H9 (cell line): ENCODE results near the gene ACSF3. TPM values are rescaled to one million over a fixed set of nuclear protein-coding genes. Genes with fewer than 3 reads are reported as not detected.

ENCODE experiments used
- DNase-seq: peaks from one replicate; pipeline ENCODE4 v3.0.0-alpha.2; 2017
- H2AFZ ChIP-seq: one replicate; pipeline ENCODE4 v1.6.1; 2013; ENCODE audit warnings: mild to moderate bottlenecking, low read length, control low read depth, moderate library complexity
- H2AK5ac ChIP-seq: 2 replicates; pipeline ENCODE4 v1.6.1; 2013; ENCODE audit warnings: low read length, control low read depth, mixed read lengths; ENCODE audit not compliant: insufficient read length
- H2BK120ac ChIP-seq: one replicate; pipeline ENCODE4 v1.6.1; 2013; ENCODE audit warnings: low read depth, mild to moderate bottlenecking, low read length, control low read depth, inconsistent platforms; ENCODE audit not compliant: poor library complexity, severe bottlenecking
- H2BK12ac ChIP-seq: 2 replicates; pipeline ENCODE4 v1.6.1; 2013; ENCODE audit warnings: low read length, control low read depth, mixed read lengths, low read depth; ENCODE audit not compliant: insufficient read length
- H2BK15ac ChIP-seq: 2 replicates; pipeline ENCODE4 v1.6.1; 2013; ENCODE audit warnings: low read depth, low read length, control low read depth
- H2BK20ac ChIP-seq: one replicate; pipeline ENCODE4 v1.6.1; 2013; ENCODE audit warnings: low read depth, mild to moderate bottlenecking, low read length, control low read depth, inconsistent platforms; ENCODE audit not compliant: poor library complexity, severe bottlenecking
- H2BK5ac ChIP-seq: 2 replicates; pipeline ENCODE4 v1.6.1; 2013; ENCODE audit warnings: low read length, control low read depth, mixed read lengths; ENCODE audit not compliant: insufficient read length
- H3K14ac ChIP-seq: 2 replicates; pipeline ENCODE4 v1.6.1; 2013; ENCODE audit warnings: low read length, control low read depth; ENCODE audit not compliant: insufficient read depth
- H3K18ac ChIP-seq: 2 replicates; pipeline ENCODE4 v1.6.1; 2013; ENCODE audit warnings: low read depth, mild to moderate bottlenecking, mixed read lengths, low read length, control low read depth; ENCODE audit not compliant: insufficient read length
- H3K23ac ChIP-seq: 2 replicates; pipeline ENCODE4 v1.6.1; 2013; ENCODE audit warnings: low read length, control low read depth, mixed read lengths, low read depth; ENCODE audit not compliant: insufficient read length
- H3K23me2 ChIP-seq: 2 replicates; pipeline ENCODE4 v1.6.1; 2013; ENCODE audit warnings: low read depth, mild to moderate bottlenecking, mixed read lengths, low read length, control low read depth; ENCODE audit not compliant: insufficient read length, poor library complexity, severe bottlenecking
- H3K27ac ChIP-seq: 2 replicates; pipeline ENCODE4 v1.5.1; 2013; ENCODE audit warnings: low read length, control low read depth, mixed read lengths, low read depth; ENCODE audit not compliant: insufficient read length
- H3K27me3 ChIP-seq: 2 replicates; pipeline ENCODE4 v1.6.1; 2013; ENCODE audit warnings: low read length, control low read depth, inconsistent platforms; ENCODE audit not compliant: insufficient read depth
- H3K4ac ChIP-seq: 2 replicates; pipeline ENCODE4 v1.6.1; 2013; ENCODE audit warnings: low read depth, mild to moderate bottlenecking, control low read depth, inconsistent platforms, low read length, moderate library complexity
- H3K4me1 ChIP-seq: 2 replicates; pipeline ENCODE4 v1.6.1; 2013; ENCODE audit warnings: low read length, control low read depth, inconsistent platforms; ENCODE audit not compliant: insufficient read depth
- H3K4me2 ChIP-seq: 2 replicates; pipeline ENCODE4 v1.6.1; 2013; ENCODE audit warnings: low read length, control low read depth, mixed read lengths; ENCODE audit not compliant: insufficient read length, insufficient read depth
- H3K56ac ChIP-seq: 2 replicates; pipeline ENCODE4 v1.6.1; 2013; ENCODE audit warnings: low read depth, mild to moderate bottlenecking, mixed read lengths, low read length, control low read depth; ENCODE audit not compliant: insufficient read length
- H3K79me1 ChIP-seq: 2 replicates; pipeline ENCODE4 v1.6.1; 2013; ENCODE audit warnings: low read depth, mild to moderate bottlenecking, moderate library complexity, low read length, control low read depth, inconsistent platforms; ENCODE audit not compliant: insufficient read depth, poor library complexity, severe bottlenecking
- H3K79me2 ChIP-seq: 2 replicates; pipeline ENCODE4 v1.6.1; 2013; ENCODE audit warnings: low read length, control low read depth, inconsistent platforms; ENCODE audit not compliant: insufficient read depth
- H3K9ac ChIP-seq: 2 replicates; pipeline ENCODE4 v1.6.1; 2013; ENCODE audit warnings: low read length, control low read depth, mixed read lengths; ENCODE audit not compliant: insufficient read length; ENCODE audit errors: extremely low read depth
- H3K9me3 ChIP-seq: one replicate; pipeline ENCODE4 v1.6.1; 2013; ENCODE audit warnings: low read depth, low read length, inconsistent platforms; ENCODE audit not compliant: control insufficient read depth
- H3T11ph ChIP-seq: one replicate; pipeline ENCODE4 v1.6.1; 2013; ENCODE audit warnings: mild to moderate bottlenecking, low read length, control low read depth, inconsistent platforms
- H4K20me1 ChIP-seq: one replicate; pipeline ENCODE4 v1.6.1; 2013; ENCODE audit not compliant: control insufficient read depth, insufficient read length, insufficient read depth
- H4K5ac ChIP-seq: 2 replicates; pipeline ENCODE4 v1.6.1; 2013; ENCODE audit warnings: low read depth, mild to moderate bottlenecking, mixed read lengths, low read length, control low read depth; ENCODE audit not compliant: insufficient read length
- H4K8ac ChIP-seq: replicated peaks from 2 replicates; pipeline ENCODE4 v1.6.1; 2013; ENCODE audit warnings: low read length, control low read depth, mixed read lengths, low read depth; ENCODE audit not compliant: insufficient read length
- H4K91ac ChIP-seq: 2 replicates; pipeline ENCODE4 v1.6.1; 2013; ENCODE audit warnings: low read depth, mild to moderate bottlenecking, moderate library complexity, mixed read lengths, low read length, control low read depth; ENCODE audit not compliant: insufficient read length
- H3K27ac Mint-ChIP-seq, 3 experiments: 2 replicates in 2 of 3; 3 replicates in 1 of 3; pipeline ENCODE4 v1.8.0; 2020 to 2021; ENCODE audit warnings: mixed read lengths in 3 of 3, mild to moderate bottlenecking in 1 of 3, moderate library complexity in 1 of 3
- H3K27me3 Mint-ChIP-seq: 2 replicates; pipeline ENCODE4 v1.8.0; 2021; ENCODE audit warnings: low read depth, mild to moderate bottlenecking, moderate library complexity, mixed read lengths
- H3K36me3 Mint-ChIP-seq, 3 experiments: 2 replicates in 2 of 3; 3 replicates in 1 of 3; pipeline ENCODE4 v1.8.0; 2020 to 2021; ENCODE audit warnings: low read depth in 3 of 3, mixed read lengths in 3 of 3; ENCODE audit not compliant: insufficient read depth in 1 of 3
- H3K4me1 Mint-ChIP-seq, 2 experiments: 2 replicates each; pipeline ENCODE4 v1.8.0; 2020; ENCODE audit warnings: mixed read lengths in 2 of 2
- H3K4me3 Mint-ChIP-seq, 2 experiments: 2 replicates in 1 of 2; 3 replicates in 1 of 2; pipeline ENCODE4 v1.8.0; 2020 to 2021; ENCODE audit warnings: mild to moderate bottlenecking in 2 of 2, mixed read lengths in 2 of 2, moderate library complexity in 1 of 2
- H3K9me3 Mint-ChIP-seq, 2 experiments: 2 replicates in 1 of 2; 3 replicates in 1 of 2; pipeline ENCODE4 v1.8.0; 2020; ENCODE audit warnings: mild to moderate bottlenecking in 2 of 2, mixed read lengths in 2 of 2, moderate library complexity in 1 of 2
- WGBS: extraction: QIAGEN DNeasy Blood & Tissue Kit; methylation state at CpG from one replicate; pipeline ENCODE4 v1.1.7; 2013; ENCODE audit warnings: missing lambda C conversion rate, low lambda C conversion rate, mixed read lengths; ENCODE audit not compliant: insufficient read length; ENCODE audit errors: extremely low coverage; 5-methylcytosine and 5-hydroxymethylcytosine counted together
- total RNA-seq: library from RNA; stranded (reverse); gene quantifications from 2 replicates; pipeline ENCODE4 v1.2.1, GENCODE V29; 2021
- TF ChIP-seq, protein P1 (sequence below): fragments of 200-600 bp; sonication (generic); conservative IDR thresholded peaks from 3 replicates; pipeline ENCODE4 v1.8.0; 2021; ENCODE audit warnings: antibody characterized with exemption, mild to moderate bottlenecking

Gene ACSF3
- total RNA-seq, 1 experiment from 2014 or later = 31.3 TPM

DNA sequence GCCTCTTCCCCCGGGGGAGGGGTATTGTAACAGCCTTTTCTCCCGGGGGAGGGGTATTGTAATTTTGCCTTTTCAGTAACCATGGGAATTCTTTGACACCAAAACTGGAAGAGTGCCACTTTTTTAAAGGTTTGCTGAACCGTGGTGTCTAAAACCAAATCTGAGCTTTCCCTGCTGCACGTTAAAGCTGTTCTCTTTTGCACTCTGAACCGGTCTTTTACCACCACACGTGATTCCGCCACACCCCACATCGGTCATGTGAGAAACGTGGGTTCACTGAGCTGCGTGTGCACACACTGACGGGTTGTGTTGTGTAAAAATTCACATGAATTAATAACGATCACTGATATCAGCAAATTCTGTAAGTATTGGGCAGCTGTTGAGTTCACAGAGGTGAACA lies 9.2 kb upstream of the ACSF3 start:
- Histone ChIP-seq H2BK20ac (no peak overlapping the region), H3K9ac (no peak overlapping the region), H3K56ac (no peak overlapping the region), H3K14ac (no peak overlapping the region), H3K27ac (no peak overlapping the region), H3K79me2 (no peaks in the 10 kb centered on the region), H2BK5ac (no peak overlapping the region), H3K9me3 (no peaks in the 10 kb centered on the region), H3K27me3 (no peaks in the 10 kb centered on the region), H4K20me1 (no peaks in the 10 kb centered on the region), H2BK15ac (no peak overlapping the region), H4K8ac (no peak overlapping the region), H2BK12ac (no peak overlapping the region), H4K5ac (no peak overlapping the region), H3K4me2 (no peak overlapping the region), H2BK120ac (no peak overlapping the region), H3K23me2 (no peaks in the 10 kb centered on the region), H3T11ph (no peak overlapping the region), H3K23ac (no peak overlapping the region), H3K79me1 (no peaks in the 10 kb centered on the region), H4K91ac (no peak overlapping the region), H2AFZ (no peak overlapping the region), H3K4ac (no peak overlapping the region), H2AK5ac (no peak overlapping the region), H3K4me1 (no peaks in the 10 kb centered on the region), H3K18ac (no peak overlapping the region)
- Mint-ChIP-seq H3K36me3 (peaks cover 2 to 4% (median 3%) of the 10 kb centered on the region in 3 experiments; a peak in 4 of 7 replicates), H3K4me3 (no peak overlapping the region), H3K27me3 (peaks cover 34% of the 10 kb centered on the region), H3K9me3 (peaks cover 7 to 11% of the 10 kb centered on the region in 2 experiments), H3K27ac (no peak overlapping the region), H3K4me1 (peaks cover 0 to 10% of the 10 kb centered on the region in 2 experiments; a peak in 2 of 4 replicates)
- no CpG with 5 or more reads among the region's 12 CpGs for WGBS
- DNase-seq = no peak
- TF ChIP-seq, protein P1, sequence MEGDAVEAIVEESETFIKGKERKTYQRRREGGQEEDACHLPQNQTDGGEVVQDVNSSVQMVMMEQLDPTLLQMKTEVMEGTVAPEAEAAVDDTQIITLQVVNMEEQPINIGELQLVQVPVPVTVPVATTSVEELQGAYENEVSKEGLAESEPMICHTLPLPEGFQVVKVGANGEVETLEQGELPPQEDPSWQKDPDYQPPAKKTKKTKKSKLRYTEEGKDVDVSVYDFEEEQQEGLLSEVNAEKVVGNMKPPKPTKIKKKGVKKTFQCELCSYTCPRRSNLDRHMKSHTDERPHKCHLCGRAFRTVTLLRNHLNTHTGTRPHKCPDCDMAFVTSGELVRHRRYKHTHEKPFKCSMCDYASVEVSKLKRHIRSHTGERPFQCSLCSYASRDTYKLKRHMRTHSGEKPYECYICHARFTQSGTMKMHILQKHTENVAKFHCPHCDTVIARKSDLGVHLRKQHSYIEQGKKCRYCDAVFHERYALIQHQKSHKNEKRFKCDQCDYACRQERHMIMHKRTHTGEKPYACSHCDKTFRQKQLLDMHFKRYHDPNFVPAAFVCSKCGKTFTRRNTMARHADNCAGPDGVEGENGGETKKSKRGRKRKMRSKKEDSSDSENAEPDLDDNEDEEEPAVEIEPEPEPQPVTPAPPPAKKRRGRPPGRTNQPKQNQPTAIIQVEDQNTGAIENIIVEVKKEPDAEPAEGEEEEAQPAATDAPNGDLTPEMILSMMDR = no peak
